Measurements from ENCODE around the gene SARM1. TPM values are rescaled to one million over a fixed set of nuclear protein-coding genes. Genes with fewer than 3 reads are reported as not detected.

SARM1 gene
- total and polyA plus RNA-seq, 9 of the 15 experiments (the other 6 are each of a cell fraction or from before 2014, with no cell fraction given), result 0.04 to 0.55 (median 0.11) TPM; not detected in 2

DNA sequence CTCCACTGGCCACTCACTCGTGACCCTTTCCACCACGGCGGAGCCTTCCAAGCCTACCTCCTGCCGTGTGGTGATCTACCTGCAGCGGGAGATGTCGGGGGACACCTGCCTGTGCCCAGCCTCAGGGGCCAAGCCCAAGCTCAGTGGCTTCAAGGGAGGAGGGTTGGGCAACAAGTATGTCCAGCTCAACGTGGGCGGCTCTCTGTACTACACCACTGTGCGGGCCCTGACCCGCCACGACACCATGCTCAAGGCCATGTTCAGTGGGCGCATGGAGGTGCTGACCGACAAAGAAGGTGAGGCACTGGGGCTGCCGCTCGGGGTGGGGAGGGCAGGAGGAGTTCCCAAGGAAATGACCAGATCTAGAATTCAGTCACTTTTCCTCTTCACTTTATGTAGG is 32.1 kb upstream of the SARM1 start (continued):
- TF ChIP-seq, protein P1, sequence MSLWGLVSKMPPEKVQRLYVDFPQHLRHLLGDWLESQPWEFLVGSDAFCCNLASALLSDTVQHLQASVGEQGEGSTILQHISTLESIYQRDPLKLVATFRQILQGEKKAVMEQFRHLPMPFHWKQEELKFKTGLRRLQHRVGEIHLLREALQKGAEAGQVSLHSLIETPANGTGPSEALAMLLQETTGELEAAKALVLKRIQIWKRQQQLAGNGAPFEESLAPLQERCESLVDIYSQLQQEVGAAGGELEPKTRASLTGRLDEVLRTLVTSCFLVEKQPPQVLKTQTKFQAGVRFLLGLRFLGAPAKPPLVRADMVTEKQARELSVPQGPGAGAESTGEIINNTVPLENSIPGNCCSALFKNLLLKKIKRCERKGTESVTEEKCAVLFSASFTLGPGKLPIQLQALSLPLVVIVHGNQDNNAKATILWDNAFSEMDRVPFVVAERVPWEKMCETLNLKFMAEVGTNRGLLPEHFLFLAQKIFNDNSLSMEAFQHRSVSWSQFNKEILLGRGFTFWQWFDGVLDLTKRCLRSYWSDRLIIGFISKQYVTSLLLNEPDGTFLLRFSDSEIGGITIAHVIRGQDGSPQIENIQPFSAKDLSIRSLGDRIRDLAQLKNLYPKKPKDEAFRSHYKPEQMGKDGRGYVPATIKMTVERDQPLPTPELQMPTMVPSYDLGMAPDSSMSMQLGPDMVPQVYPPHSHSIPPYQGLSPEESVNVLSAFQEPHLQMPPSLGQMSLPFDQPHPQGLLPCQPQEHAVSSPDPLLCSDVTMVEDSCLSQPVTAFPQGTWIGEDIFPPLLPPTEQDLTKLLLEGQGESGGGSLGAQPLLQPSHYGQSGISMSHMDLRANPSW (CRISPR knock-in tag; IDR thresholded peaks at IDR 0.05), result no peak
- TF ChIP-seq, protein P2, sequence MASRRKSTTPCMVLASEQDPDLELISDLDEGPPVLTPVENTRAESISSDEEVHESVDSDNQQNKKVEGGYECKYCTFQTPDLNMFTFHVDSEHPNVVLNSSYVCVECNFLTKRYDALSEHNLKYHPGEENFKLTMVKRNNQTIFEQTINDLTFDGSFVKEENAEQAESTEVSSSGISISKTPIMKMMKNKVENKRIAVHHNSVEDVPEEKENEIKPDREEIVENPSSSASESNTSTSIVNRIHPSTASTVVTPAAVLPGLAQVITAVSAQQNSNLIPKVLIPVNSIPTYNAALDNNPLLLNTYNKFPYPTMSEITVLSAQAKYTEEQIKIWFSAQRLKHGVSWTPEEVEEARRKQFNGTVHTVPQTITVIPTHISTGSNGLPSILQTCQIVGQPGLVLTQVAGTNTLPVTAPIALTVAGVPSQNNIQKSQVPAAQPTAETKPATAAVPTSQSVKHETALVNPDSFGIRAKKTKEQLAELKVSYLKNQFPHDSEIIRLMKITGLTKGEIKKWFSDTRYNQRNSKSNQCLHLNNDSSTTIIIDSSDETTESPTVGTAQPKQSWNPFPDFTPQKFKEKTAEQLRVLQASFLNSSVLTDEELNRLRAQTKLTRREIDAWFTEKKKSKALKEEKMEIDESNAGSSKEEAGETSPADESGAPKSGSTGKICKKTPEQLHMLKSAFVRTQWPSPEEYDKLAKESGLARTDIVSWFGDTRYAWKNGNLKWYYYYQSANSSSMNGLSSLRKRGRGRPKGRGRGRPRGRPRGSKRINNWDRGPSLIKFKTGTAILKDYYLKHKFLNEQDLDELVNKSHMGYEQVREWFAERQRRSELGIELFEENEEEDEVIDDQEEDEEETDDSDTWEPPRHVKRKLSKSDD (conservative IDR thresholded peaks at IDR 0.05; ENCODE audit: low read length), result no peak
- TF ChIP-seq, protein P3, sequence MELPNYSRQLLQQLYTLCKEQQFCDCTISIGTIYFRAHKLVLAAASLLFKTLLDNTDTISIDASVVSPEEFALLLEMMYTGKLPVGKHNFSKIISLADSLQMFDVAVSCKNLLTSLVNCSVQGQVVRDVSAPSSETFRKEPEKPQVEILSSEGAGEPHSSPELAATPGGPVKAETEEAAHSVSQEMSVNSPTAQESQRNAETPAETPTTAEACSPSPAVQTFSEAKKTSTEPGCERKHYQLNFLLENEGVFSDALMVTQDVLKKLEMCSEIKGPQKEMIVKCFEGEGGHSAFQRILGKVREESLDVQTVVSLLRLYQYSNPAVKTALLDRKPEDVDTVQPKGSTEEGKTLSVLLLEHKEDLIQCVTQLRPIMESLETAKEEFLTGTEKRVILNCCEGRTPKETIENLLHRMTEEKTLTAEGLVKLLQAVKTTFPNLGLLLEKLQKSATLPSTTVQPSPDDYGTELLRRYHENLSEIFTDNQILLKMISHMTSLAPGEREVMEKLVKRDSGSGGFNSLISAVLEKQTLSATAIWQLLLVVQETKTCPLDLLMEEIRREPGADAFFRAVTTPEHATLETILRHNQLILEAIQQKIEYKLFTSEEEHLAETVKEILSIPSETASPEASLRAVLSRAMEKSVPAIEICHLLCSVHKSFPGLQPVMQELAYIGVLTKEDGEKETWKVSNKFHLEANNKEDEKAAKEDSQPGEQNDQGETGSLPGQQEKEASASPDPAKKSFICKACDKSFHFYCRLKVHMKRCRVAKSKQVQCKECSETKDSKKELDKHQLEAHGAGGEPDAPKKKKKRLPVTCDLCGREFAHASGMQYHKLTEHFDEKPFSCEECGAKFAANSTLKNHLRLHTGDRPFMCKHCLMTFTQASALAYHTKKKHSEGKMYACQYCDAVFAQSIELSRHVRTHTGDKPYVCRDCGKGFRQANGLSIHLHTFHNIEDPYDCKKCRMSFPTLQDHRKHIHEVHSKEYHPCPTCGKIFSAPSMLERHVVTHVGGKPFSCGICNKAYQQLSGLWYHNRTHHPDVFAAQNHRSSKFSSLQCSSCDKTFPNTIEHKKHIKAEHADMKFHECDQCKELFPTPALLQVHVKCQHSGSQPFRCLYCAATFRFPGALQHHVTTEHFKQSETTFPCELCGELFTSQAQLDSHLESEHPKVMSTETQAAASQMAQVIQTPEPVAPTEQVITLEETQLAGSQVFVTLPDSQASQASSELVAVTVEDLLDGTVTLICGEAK (IDR thresholded peaks at IDR 0.05), result no peak
- TF ChIP-seq, protein P3 (CRISPR knock-in tag; IDR thresholded peaks at IDR 0.05), result no peak
- TF ChIP-seq HLTF (IDR thresholded peaks at IDR 0.05) (no peak), NBN (IDR thresholded peaks at IDR 0.05; ENCODE audit: low read depth) (no peak)

Measured in K562 (cell line).